Astrocyte of the cerebellum (primary cell): ENCODE results near the gene PPARD.
"Not testable (repeated sequence)": the region's sequence is repeated elsewhere in the genome, so short reads cannot be mapped to it uniquely, and the experiment has no call there.

Experiments used
- DNase-seq: peaks from one replicate; pipeline ENCODE4 v3.0.0-alpha.2; 2011; ENCODE audit warnings: low read depth
- H3K4me3 ChIP-seq: 2 replicates; pipeline ENCODE4 v1.5.1; 2011; ENCODE audit warnings: mild to moderate bottlenecking, low read depth, low read length, moderate library complexity
- CTCF ChIP-seq: IDR thresholded peaks from 2 replicates; pipeline ENCODE4 v1.5.1; 2012; ENCODE audit warnings: low read length, low read depth, moderate library complexity, mild to moderate bottlenecking; ENCODE audit errors: missing control alignments
- in situ Hi-C: cut with HindIII; loops from 2 replicates; pipeline ENCODE4 v1.10.0; 2017; ENCODE audit warnings: low sequenced_read_pairs

PPARD gene

GRCh38 chr6:35428421-35429149, 86.2 kb downstream of the PPARD start:
- H3K4me3 ChIP-seq: no peak overlapping the region
- no peak for TF ChIP-seq CTCF
- in situ Hi-C loops: no loop called here
- DNase-seq: no peak

GRCh38 chr6:35429463-35429862, 87.1 kb downstream of the PPARD start:
- TF ChIP-seq CTCF: no peak
- no peak overlapping the region for H3K4me3 ChIP-seq
- in situ Hi-C loops: no loop called here
- no peak for DNase-seq

DNA sequence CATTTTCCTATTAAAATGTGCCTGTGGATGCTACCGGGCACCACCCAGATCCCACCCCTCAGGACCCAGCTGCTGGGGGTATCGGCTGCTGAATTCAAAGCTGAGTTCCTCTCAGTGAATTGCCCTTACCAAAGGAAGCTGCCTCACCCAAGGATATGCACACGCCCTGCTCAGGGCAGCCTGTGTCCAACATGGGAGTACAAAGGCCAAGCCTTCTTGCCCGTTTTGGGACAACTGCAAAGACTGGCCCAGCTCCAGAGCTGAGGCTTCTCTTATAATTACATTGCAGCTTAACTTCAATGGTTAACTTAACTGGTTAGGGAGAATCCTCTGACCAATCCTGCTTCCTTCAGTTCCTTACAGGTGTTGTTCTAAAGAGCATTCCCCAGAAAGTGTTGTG, 89.9 kb downstream of the PPARD start:
- no peak overlapping the region for H3K4me3 ChIP-seq
- no peak for TF ChIP-seq CTCF
- in situ Hi-C loops: no loop called here
- no peak for DNase-seq

DNA sequence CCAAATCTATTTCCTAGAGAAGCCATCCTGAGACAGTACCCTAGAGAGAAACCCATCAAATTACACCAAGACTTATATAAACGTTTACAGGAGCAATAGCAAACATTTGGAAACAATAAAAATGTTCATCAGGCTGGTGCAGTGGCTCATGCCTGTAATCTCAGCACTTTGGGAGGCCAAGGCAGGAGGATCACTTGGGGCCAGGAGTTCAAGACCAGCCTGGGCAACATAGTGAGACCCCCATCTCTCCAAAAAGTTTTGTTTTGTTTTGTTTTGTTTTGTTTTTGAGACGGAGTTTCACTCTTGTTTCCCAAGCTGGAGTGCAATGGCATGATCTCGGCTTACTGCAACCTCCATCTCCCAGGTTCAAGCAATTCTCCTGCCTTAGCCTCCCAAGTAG, 90.3 kb downstream of the PPARD start:
- in situ Hi-C loops, H3K4me3 ChIP-seq, DNase-seq: not testable (repeated sequence)

DNA sequence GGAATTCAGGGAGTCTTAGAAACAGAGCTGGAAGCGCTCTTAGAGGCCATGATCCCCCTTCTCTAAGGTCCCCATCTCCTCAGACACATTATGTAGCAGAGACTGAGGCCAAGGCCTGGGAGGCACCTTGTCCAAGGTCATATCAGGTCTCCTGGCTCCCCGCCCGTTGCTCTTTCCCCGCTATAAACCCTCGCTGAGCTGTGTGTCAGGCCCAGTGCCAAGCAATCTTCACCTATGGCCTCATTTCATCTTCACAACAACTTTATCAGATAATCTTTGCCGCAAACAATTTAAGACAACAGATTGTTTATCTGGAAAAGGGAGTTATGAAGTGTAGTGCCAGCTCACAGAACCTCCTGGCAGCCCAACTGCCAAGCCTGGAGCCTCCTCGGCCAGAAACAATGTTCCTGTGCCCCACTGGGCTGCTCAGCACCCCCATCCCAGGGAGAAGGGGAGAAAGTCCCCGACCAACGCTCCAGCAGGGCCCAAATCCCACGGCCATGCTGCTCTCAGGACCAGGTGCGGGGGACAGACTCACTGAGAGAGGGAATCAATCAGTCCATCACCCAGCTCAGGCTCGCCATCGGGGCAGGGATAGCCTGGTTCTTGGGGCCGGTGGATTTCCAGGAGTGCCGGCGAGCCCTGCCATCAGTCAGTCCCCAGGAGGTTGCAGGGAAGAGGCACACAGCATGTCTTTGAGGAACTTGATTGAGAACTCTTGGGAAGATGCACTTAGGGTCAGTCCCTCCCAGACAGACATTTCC, 92.9 kb downstream of the PPARD start:
- in situ Hi-C loops: no loop called here
- DNase-seq: no peak
- TF ChIP-seq CTCF: no peak
- no peak overlapping the region for H3K4me3 ChIP-seq

DNA sequence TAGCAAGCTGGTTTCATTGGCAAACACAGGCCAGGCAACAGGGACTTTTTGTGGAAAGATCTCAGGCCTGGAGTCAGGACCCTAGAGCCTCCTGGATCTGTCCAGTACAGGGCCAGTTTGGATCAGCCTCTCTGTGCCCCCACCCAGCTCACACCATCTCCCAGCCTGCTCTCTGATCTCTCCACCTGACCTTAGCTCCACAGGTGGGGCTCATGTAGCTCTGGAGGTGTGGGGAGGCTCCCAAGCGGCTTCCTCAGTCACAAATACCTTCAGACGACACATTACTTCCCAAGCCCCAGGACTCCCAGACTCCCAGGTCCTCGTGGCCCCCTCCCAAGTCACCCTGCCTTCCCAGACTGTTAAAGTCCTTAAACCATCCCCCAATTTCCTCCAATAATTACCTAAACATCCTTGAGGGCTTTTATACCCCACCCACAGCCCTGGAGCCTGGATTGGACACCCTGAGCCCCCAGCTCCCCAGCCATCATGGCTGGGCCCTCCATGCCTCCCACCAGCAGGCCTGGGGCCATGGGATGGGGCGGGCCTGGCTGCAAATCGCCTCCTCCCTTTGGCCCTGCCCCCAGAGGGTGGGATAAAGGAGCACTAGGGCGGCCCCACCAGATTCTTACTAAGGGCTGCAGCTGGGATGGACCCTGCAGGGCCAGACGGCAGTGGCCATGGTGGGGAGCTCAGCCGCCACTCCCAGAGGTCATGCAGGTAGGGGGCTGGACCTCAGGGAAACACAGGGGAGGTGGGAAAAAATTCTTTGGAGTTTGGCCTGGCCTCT, 93.9 kb downstream of the PPARD start:
- TF ChIP-seq CTCF: no peak
- no peak for DNase-seq
- H3K4me3 ChIP-seq: no peak overlapping the region
- in situ Hi-C loops: no loop called here

DNA sequence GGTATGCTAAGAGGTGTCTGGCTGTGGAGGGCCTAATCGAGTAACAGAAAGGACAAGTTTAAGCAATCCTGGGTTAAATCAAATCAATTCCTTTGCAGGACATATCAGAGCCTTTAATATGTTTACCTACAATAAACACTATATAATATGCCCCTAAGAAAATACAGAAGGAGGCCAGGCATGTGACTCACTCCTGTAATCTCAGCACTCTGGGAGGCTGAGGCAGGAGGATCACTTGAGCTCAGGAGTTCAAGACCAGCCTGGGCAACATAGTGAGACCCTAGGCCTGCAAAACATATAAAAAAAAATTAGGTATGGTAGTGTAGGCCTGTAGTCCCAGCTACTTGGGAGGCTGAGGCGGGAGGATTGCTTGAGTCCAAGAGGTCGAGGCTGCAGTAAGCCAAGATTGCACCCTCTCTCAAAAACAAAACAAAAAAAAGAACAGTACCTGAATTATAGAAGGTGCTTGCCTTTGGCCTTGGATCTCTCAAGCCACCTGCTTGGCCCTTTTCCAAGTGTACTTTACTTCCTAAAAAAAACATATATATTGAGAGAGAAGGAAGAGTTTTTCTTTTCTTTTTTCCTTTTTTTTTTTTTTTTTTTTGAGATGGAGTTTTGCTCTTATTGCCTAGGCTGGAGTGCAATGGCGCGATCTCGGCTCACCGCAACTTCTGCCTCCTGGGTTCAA, 96.2 kb downstream of the PPARD start:
- in situ Hi-C loops: not testable (repeated sequence)

More for the DNA sequence above, 96.2 kb downstream of the PPARD start:
- DNase-seq, H3K4me3 ChIP-seq: not testable (repeated sequence)
